ENCODE measurements around the gene INCA1.

INCA1 gene

GRCh38 chr17:4974115-4974670 is 23.1 kb downstream of the INCA1 start:
- no peak overlapping the region for H3K27ac ChIP-seq

GRCh38 chr17:4973256-4974114 is 23.8 kb downstream of the INCA1 start:
- peak overlapping the region in 1 of 21 experiments; percentile 3 for H3K27ac ChIP-seq
- no peak overlapping the region for H3K4me3 ChIP-seq

More at GRCh38 chr17:4974115-4974670, 23.1 kb downstream of the INCA1 start:
- H3K4me3 ChIP-seq, result no peak overlapping the region

DNA sequence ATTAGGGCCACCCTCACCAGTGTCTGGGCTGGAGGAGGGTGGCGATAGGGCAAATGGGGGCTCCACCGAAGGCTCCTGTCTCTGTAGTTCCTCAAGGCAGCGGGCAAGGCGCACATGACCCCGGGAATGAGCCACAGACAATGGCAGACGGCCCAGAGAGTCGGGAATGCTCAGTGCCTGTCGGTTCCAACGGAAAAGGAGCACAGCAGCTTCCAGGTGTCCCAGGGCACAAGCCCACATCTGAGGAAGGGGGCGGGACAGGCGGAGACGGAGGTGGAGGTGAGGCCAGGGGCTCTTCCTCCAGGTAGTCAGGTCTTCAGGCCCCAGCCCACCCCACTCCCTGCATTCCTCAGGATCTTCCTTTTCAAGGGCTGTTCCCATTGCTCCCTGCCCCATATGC is 24.6 kb downstream of the INCA1 start:
- no peak overlapping the region for H3K4me3 ChIP-seq
- peak overlapping the region in 1 of 21 experiments; percentile 6 for H3K27ac ChIP-seq

GRCh38 chr17:4972322-4972721 is 25.0 kb downstream of the INCA1 start:
- peak overlapping the region in 2 of 21 experiments; percentile 6 to 29 for H3K27ac ChIP-seq

DNA sequence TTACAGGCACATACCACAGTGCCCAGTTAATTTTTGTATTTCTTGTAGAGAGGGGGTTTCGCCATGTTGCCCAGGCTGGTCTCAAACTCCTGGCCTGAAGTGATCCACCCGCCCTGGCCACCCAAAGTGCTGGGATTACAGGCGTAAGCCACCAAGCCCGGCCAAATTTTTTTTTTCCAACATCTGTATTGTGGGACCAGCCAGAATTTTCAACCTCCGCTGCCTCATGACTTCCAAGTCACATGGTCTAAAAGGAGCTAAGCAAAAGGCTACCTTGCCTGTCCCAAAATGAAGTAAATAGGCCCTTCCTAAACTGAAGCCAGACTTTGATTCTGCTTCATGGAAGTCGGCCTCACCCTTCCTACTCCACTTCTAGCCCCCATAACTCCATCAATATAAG is 25.5 kb downstream of the INCA1 start:
- peak overlapping the region in 2 of 21 experiments; percentile 6 to 29 for H3K27ac ChIP-seq
- no peak overlapping the region for H3K4me3 ChIP-seq

More at GRCh38 chr17:4972322-4972721, 25.0 kb downstream of the INCA1 start:
- no peak overlapping the region for H3K4me3 ChIP-seq

- no peak overlapping the region for H3K4me3 ChIP-seq
- peak overlapping the region in 10 of 21 experiments; percentile 8 to 99 (median 90) for H3K27ac ChIP-seq
Measured at GRCh38 chr17:4970273-4970672, 27.0 kb downstream of the INCA1 start.

- peak overlapping the region in 1 of 7 experiments; percentile 59 for H3K4me3 ChIP-seq
- H3K27ac ChIP-seq, result peak overlapping the region in 17 of 21 experiments; percentile 22 to 99 (median 93)
Measured at GRCh38 chr17:4969551-4970173, 27.7 kb downstream of the INCA1 start.

- peak overlapping the region in 20 of 21 experiments; percentile 83 to 99 (median 94) for H3K27ac ChIP-seq
- H3K4me3 ChIP-seq, result peak overlapping the region in 6 of 7 experiments; percentile 48 to 72 (median 63)
Measured at GRCh38 chr17:4969047-4969550, 28.2 kb downstream of the INCA1 start.

GRCh38 chr17:4968486-4969046 is 28.8 kb downstream of the INCA1 start:
- H3K27ac ChIP-seq, result peak overlapping the region; percentile 70 to 99 (median 93)
- H3K4me3 ChIP-seq, result peak overlapping the region; percentile 48 to 72 (median 59)

DNA sequence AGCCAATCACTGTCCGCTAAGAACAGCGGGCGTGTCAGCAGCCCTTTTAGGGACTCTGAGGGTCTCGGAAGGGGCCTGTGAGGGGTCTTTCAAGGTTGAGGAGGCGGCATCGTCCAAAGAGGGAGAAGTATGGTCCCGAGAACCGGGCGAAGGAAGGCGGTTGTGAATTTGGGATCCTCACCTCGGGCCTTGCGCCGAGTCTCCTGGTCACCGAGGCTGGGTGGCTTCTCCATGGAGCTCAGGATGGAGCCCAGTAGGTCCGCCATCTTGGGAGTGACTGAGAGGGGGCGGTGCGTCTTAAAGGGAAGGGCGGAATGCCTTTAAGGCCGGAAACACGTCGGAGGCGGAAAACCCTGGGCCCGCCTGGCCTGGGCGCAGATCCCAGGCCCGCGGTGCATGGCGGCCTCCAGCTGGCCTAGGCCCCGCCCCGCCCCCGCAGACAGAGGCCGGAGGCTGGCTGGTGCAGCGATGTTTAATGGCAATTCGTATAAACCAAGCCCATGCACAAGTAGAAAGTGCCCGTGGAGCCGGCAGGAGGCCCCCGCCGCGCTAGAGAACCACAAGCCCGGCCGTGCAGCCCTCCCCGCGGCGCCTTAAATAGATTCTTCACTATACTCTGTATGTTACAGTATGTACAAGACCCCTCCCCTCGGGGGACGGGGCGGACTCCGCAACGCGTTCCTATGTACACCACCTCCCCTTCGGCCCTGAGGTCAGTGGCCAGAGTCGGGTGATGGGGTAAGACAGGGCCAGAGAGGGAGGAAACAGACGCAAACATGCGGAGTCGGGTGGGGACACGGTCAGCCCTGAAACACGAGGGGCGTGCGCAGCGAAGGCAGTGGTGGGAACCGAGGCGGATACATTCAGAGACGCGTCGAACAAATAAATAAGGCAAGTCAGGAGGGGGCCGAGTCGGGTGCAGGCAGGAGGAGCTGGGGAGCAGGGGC is 29.5 kb downstream of the INCA1 start, which contains the start of gene SPAG7:
TSS of gene SPAG7 (minus strand) at position 279 of the 947 bp plus-strand sequence. CDS start at position 266, 13 bp downstream.
- peak within 1 kb of the TSS; percentile 70 to 99 (median 95) for H3K27ac ChIP-seq
- H3K4me3 ChIP-seq, result peak within 1 kb of the TSS; percentile 50 to 78 (median 67)

DNA sequence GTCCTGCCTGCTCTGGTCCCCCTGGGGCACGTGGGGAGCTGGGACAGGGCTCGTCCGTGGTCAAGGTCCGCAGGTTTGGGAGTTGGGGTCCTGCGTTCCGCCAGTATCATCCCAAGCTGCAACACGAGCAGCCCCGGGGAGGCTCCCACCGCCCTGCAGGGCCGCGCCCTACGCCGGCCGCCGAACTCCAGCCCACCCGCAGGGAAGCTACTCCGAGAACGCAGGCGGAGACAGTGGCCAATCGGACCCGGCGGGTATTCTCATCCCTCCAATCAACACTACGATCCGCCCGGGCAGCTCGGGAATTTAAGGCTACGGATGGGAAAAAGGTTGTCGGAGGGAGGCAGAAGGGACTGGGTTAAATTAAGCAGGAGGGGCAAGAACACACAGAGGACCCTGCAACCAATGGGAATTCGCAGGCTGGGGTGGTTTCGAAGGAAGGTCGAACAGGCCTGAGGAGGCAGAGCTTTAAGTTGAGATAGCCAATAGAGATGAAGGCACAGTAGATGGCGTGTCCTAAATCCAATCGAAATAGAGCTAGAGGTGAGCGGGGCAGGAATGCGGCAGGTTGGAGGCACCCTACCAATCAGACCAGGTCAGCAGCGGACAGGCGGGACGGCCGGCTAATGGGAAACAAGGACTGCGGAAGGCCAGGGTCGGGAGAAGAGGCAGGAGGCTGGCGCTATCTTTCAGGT is 30.3 kb downstream of the INCA1 start:
- H3K27ac ChIP-seq, result peak overlapping the region; percentile 70 to 99 (median 95)
- H3K4me3 ChIP-seq, result peak overlapping the region; percentile 50 to 78 (median 67)

DNA sequence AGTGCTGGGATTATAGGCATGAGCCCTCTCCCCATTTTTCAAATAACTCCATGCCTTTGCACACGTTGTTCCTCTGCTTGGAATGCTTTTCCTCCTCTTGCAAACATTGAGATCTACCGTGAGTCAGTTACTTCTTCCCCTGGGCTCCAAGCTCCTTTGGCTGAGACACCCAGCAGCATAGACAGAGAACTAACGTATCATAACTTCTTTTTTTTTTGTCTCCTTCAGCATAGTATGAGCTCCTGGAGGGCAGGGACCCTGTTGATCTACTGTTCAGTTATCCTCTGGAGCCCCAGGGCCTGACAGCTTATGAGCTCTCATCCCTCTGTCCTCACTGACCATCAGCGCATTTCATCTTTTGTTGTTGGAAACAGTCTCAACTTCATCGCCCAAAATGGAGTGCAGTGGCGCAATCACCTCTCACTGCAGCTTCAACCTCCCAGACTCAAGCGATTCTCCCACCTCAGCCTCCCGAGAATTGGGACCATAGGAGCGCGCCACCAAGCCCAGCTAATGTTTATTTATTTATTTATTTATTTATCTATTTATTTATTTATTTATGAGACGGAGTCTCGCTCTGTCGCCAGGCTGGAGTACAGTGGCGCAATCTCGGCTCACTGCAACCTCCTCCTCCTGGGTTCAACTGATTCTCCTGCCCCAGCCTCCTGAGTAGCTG is 31.9 kb downstream of the INCA1 start:
- peak overlapping the region in 11 of 21 experiments; percentile 90 to 99 (median 95) for H3K27ac ChIP-seq
- no peak overlapping the region for H3K4me3 ChIP-seq

GRCh38 chr17:4960279-4960922 is 36.9 kb downstream of the INCA1 start:
- Histone ChIP-seq H3K27ac (no peak overlapping the region), H3K4me3 (no peak overlapping the region)

- no peak overlapping the region for H3K4me3 ChIP-seq
- no peak overlapping the region for H3K27ac ChIP-seq
Measured at GRCh38 chr17:4959261-4959965, 37.9 kb downstream of the INCA1 start.

DNA sequence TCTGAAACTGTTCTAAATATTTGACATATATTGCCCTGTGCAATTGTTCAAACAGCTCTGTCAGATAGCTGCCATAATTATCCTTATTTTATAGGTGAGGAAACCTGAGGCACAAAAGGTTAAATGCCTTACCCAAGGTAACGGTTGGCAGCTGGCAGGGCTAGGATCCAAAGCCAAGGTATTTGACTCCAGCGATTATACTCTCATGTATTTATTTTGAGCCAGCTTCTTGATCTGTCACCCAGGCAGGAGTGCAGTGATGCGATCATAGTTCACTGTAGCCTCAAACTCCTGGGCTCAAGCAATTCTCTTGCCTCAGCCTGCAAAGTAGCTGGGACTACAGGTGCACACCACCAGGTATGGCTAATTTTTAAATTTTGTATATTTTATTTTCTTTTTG is 39.2 kb downstream of the INCA1 start:
- Histone ChIP-seq H3K27ac (no peak overlapping the region), H3K4me3 (no peak overlapping the region)

DNA sequence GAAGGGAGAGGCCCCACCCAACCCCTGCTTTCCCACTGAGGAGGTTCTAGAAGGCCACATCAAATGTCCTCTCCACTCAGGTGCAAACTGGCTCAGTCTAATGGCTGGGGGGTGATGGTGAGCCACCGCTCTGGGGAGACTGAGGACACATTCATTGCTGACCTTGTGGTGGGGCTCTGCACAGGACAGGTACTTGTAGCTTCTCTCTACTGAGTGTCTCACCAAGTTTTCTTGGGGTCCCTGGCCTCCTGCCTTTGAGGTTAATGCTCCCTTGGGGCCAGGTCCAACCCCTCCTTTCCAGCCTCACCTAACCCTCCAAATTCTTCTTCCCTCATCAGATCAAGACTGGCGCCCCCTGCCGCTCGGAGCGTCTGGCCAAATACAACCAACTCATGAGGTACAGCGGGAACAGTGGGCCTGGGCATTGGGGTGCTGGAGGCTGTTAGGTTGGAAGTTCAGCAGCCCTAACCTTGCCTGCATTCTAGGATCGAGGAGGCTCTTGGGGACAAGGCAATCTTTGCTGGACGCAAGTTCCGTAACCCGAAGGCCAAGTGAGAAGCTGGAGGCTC is 40.7 kb downstream of the INCA1 start:
- Histone ChIP-seq H3K27ac (no peak overlapping the region), H3K4me3 (no peak overlapping the region)
